Measurements from ENCODE around the gene RPS28. TPM values are rescaled to one million over a fixed set of nuclear protein-coding genes. Genes with fewer than 3 reads are reported as not detected.
"Not testable (repeated sequence)": the region's sequence is repeated elsewhere in the genome, so short reads cannot be mapped to it uniquely, and the experiment has no call there.

RPS28 gene
- total RNA-seq, 1 donor from 2014 or later, result 1,119 TPM

- ATAC-seq (ENCODE audit: poor library complexity), result no peak
- no peak for DNase-seq
- intact Hi-C loops (cut with DNase I), result no loop called here
Observed at GRCh38 chr19:8316351-8317125, 4.8 kb upstream of the RPS28 start.

- intact Hi-C loops (cut with DNase I); DNase-seq; ATAC-seq (ENCODE audit: poor library complexity): not testable (repeated sequence)
Observed at GRCh38 chr19:8318835-8319234, 2.5 kb upstream of the RPS28 start.

- DNase-seq (no peak), ATAC-seq (ENCODE audit: poor library complexity) (no peak)
- intact Hi-C loops (cut with DNase I), result no loop called here
Observed at GRCh38 chr19:8319807-8320520, 1.3 kb upstream of the RPS28 start.

DNA sequence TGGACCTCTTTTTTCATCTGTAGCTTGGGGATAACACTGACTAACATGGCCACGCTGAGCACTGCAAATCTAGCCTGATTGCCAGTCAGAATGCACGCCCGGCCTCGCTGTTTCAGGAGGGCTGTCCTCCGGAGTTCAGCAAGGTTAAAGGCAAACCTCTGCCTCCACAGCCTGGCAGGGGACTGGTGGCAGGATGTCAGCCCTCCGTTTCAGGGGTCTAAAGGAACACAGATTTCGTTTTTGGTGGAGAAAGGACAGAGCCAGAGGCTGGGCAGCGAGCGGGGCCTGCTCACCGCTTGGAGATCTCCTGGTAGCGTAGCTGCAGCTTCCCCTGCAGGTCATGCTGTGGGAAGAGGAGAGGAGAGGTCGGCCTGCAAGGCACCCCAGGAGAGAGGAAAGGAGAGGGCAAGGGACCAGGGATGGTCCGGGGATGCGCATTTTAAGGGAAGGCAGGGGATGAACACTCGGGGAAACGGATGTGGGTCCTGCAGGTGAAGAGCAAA, 681 bp upstream of the RPS28 start:
- intact Hi-C loops (cut with DNase I), result no loop called here
- DNase-seq (no peak), ATAC-seq (ENCODE audit: poor library complexity) (peak; percentile 1)

- ATAC-seq (ENCODE audit: poor library complexity) (no peak), DNase-seq (no peak)
- intact Hi-C loops (cut with DNase I), result no loop called here
Observed at GRCh38 chr19:8321986-8322637, 816 bp downstream of the RPS28 start.

- no peak for DNase-seq
- intact Hi-C loops (cut with DNase I), result no loop called here
- ATAC-seq (ENCODE audit: poor library complexity), result no peak
Observed at GRCh38 chr19:8322638-8322997, 1.3 kb downstream of the RPS28 start.

- no peak for DNase-seq
- no peak for ATAC-seq (ENCODE audit: poor library complexity)
- intact Hi-C loops (cut with DNase I), result no loop called here
Observed at GRCh38 chr19:8323781-8324185, 2.5 kb downstream of the RPS28 start.

DNA sequence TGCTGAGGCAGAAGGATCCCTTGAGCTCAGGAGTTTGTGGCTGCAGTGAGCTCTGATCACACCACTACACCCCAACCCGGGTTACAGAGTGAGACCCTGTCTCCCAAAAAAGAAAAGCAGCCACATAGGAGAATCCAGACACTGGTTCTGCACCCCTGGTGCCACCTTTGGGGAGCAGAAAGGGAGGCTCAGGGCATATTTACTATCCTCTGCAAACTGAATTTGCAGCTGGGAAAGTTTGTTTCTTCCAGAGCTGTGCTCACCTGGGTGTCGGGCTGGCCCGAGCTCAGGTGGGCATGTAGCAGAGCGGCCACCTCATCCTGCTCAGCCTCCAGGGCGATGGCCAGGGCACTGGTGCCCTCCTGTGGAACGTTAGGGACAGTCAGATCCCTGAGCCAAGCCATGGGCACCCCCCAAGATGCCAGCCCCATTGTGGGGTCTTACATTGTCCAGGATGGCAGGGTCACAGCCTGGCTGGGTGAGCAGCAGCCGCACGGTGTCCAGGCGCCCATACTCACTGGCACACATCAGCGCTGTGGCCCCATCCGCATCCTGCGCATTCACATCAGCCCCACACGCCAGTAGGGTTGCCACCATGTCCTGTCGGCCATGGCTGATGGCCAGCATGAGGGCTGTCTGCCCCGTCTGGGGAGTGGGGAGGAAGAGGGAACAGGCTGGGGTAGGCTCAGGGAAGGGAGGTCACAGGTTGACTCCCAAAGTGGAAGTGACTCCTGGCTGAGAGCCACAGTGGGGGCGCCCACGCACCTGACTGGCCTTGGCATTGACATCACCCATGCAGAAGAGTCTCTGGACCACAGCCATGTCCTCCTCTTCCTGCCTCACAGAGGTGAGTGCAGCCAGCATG, 3.1 kb downstream of the RPS28 start:
- ATAC-seq (ENCODE audit: poor library complexity) (peak; percentile 0), DNase-seq (peak; percentile 65)
- intact Hi-C loops (cut with DNase I), result no loop called here

GRCh38 chr19:8325454-8325853, 4.2 kb downstream of the RPS28 start:
- ATAC-seq (ENCODE audit: poor library complexity) (no peak), DNase-seq (no peak)
- intact Hi-C loops (cut with DNase I), result no loop called here

DNA sequence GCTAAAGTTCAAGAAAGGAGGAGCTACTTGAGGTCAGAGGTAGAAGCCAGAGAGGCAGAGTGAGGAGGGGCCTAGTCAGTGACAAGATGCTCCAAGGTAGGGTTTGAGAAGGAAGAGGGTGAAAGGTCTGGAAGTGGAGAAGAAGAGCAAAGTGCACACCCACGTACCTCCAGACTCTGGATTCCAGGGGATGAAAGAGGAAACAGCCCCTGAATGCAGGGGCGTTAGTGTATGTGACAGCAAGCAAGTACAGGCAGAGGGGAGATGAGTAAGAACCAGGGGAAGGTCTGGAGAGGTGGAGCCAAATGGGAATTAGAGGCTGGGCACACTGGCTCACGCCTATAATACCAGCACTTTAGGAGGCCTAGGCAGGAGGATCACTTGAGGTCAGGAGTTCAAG, 8.7 kb downstream of the RPS28 start:
- intact Hi-C loops (cut with DNase I), result no loop called here
- no peak for ATAC-seq (ENCODE audit: poor library complexity)
- no peak for DNase-seq

DNA sequence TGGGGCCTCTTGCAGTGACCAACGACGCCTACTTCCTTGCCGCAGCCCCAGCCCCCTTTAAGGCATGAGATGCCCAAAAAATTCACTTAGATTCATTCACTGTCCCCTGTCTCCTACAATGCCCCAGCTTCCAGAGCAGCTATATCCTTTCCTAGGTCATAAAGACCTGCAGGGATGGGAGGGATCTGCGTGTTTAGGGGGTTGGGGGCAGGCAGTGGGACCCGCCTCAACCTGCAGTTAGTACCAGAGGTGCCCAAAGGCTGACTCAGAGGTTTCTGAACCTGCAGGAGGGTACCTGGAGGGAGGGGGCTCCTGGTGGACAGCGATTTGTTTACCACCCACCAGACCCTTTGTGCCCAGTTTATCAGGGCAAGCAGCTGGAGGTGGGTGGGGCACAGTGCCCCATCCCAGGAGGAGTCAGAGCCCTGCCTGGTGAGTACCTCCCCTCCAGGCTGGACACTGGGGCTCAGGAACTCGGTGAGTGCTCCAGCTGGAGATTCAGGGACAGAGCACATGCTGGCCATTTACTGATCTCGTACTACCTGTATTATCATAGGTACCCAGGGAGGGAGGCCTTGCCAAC, 10.1 kb downstream of the RPS28 start:
- intact Hi-C loops (cut with DNase I), result no loop called here
- no peak for ATAC-seq (ENCODE audit: poor library complexity)
- DNase-seq, result no peak

DNA sequence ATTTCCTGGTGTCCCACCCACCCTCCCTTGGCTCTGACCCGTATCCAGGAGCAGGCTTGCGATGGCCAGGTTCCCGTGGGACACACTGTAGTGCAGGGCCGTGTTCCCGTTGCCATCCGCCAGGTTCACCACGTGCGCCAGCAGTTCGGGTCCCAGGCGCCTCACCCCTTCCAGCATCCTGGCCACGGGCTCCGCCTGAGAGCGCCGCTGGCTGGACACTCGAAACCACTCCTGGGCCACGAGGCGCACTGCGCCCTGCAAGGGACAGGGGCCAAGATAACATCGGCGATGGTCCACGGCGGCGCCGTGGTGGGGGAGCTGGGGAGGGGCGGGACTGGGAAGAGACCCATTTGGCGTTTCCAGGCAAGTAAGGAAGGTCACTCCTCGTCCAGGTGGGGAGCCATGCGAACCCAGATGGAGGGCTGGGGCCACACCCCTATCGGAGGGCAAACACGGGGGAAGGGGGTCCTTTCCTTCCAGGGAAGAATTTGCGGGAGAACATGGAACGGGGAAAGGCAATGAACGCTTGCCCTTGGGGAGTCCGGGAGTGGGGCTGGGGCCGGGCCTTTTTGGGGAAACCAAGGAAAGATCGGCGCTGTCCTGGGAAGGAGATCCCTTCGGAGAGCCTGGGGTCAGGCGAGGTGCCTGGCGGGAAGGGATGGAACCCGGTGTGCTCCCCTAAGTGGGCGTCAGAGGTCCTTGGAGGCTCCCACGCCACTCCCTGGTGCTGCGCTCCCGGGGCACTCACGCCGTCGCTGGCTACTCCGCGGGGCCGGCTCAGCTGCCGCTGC, 11.9 kb downstream of the RPS28 start:
- DNase-seq (no peak), ATAC-seq (ENCODE audit: poor library complexity) (peak; percentile 12)
- intact Hi-C loops (cut with DNase I), result no loop called here

GRCh38 chr19:8333767-8334457, 12.6 kb downstream of the RPS28 start:
- intact Hi-C loops (cut with DNase I), result no loop called here
- DNase-seq, result no peak
- no peak for ATAC-seq (ENCODE audit: poor library complexity)

GRCh38 chr19:8334458-8335342, 13.4 kb downstream of the RPS28 start:
- DNase-seq (peak; percentile 62), ATAC-seq (ENCODE audit: poor library complexity) (peak; percentile 69)
- intact Hi-C loops (cut with DNase I), result no loop called here

GRCh38 chr19:8335343-8336071, 14.2 kb downstream of the RPS28 start:
- intact Hi-C loops (cut with DNase I), result no loop called here
- ATAC-seq (ENCODE audit: poor library complexity) (no peak), DNase-seq (no peak)
